ENCODE measurements around the gene NRG2. TPM values are rescaled to one million over a fixed set of nuclear protein-coding genes. Genes with fewer than 3 reads are reported as not detected.

NRG2 gene
- total RNA-seq, 6 experiments from 2014 or later = 0.07 to 0.77 (median 0.14) TPM; not detected in 1

DNA sequence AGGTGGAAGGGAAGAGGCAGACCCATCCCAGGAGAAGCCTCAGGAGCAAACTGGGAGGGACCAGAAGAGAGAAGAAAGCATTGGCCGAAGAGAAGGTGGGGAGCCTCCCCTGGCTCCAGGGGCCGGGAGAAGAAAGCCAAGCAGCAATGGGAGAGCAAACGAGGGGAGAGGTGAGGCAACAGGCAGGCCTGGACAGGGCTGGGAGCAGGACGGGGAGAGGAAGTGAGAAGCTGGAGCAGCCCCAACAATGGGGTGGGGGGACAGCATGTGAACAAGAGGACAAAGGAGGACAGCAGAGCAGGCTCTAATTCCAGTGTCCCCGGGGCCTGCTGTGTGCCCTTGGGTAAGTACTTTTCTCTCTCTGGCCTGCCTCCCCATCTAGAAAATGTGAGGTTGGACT lies 132.2 kb downstream of the NRG2 start:
- no peak for TF ChIP-seq POLR2A (IDR thresholded peaks at IDR 0.05)
- TF ChIP-seq, protein P1, sequence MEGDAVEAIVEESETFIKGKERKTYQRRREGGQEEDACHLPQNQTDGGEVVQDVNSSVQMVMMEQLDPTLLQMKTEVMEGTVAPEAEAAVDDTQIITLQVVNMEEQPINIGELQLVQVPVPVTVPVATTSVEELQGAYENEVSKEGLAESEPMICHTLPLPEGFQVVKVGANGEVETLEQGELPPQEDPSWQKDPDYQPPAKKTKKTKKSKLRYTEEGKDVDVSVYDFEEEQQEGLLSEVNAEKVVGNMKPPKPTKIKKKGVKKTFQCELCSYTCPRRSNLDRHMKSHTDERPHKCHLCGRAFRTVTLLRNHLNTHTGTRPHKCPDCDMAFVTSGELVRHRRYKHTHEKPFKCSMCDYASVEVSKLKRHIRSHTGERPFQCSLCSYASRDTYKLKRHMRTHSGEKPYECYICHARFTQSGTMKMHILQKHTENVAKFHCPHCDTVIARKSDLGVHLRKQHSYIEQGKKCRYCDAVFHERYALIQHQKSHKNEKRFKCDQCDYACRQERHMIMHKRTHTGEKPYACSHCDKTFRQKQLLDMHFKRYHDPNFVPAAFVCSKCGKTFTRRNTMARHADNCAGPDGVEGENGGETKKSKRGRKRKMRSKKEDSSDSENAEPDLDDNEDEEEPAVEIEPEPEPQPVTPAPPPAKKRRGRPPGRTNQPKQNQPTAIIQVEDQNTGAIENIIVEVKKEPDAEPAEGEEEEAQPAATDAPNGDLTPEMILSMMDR (IDR thresholded peaks at IDR 0.05) = no peak
- Histone ChIP-seq H3K27ac (no peak overlapping the region), H3K4me1 (no peaks in the 10 kb centered on the region), H3K36me3 (no peaks in the 10 kb centered on the region), H3K9me3 (no peaks in the 10 kb centered on the region), H3K4me3 (no peak overlapping the region), H3K27me3 (no peaks in the 10 kb centered on the region)
- ATAC-seq (no peak), DNase-seq (no peak)
- intact Hi-C loops (cut with DNase I) = no loop called here
- WGBS (ENCODE audit: insufficient coverage, low coverage, low lambda C conversion rate, missing lambda C conversion rate) = 56% methylated on average over 2 of the region's 5 CpGs

DNA sequence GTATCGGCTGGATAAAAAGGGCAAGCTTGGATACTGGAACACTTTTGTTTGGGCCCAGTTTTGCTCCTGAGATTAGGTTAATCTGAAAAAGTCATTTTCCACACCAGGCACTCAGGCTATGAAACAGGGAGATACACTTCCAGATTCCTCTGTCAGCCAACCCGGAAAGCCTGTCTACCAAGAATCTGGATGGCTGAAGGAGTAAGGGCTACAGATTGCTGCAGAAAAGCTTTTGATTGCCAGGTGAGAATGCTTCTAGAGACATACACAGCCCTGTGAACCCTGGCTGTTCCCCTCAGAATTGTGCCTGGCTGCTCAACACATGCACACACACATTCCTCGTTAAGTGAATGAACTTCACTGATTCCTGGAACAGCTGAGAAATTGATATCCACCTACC lies 133.1 kb downstream of the NRG2 start:
- TF ChIP-seq POLR2A (IDR thresholded peaks at IDR 0.05) = no peak
- TF ChIP-seq, protein P1 (IDR thresholded peaks at IDR 0.05) = no peak
- H3K9me3 ChIP-seq = no peaks in the 10 kb centered on the region
- no peaks in the 10 kb centered on the region for H3K27me3 ChIP-seq
- no peak for ATAC-seq
- H3K36me3 ChIP-seq = no peaks in the 10 kb centered on the region
- H3K4me1 ChIP-seq = no peaks in the 10 kb centered on the region
- WGBS (ENCODE audit: insufficient coverage, low coverage, low lambda C conversion rate, missing lambda C conversion rate) = 74% methylated on average over 3 of the region's 3 CpGs
- intact Hi-C loops (cut with DNase I) = no loop called here
- DNase-seq = no peak
- H3K27ac ChIP-seq = no peak overlapping the region
- no peak overlapping the region for H3K4me3 ChIP-seq

DNA sequence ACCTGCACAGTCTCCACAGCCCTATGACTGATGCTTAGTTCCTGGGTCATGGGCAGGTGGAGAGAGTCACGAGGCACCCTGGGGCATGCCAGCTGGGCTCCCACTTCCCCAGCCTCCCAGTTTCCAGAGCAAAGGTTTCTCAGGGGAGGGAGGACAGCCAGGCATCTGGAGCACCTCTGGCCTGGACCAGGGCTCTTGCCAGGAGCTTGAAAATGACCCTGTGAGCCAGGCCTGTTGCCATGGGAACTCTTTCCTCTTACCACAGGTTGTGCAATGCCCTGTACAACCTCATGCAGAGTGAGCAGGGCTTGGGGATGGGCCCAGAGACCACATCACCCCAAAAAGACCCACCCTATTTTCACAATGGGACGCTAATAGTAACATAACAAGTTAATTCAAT lies 134.3 kb downstream of the NRG2 start:
- Histone ChIP-seq H3K36me3 (no peaks in the 10 kb centered on the region), H3K27ac (no peak overlapping the region), H3K27me3 (peaks cover 0 to 11% of the 10 kb centered on the region in 2 donors), H3K4me1 (peaks cover 0 to 10% (median 5%) of the 10 kb centered on the region in 4 donors), H3K9me3 (no peaks in the 10 kb centered on the region), H3K4me3 (no peak overlapping the region)
- intact Hi-C loops (cut with DNase I) = no loop called here
- TF ChIP-seq, protein P1 (IDR thresholded peaks at IDR 0.05) = no peak
- no peak for TF ChIP-seq POLR2A (IDR thresholded peaks at IDR 0.05)
- ATAC-seq = peak in 3 of 4 donors; percentile 42 to 89 (median 68)
- peak in 2 of 3 donors; percentile 70 to 77 for DNase-seq
- 61% methylated on average over 1 of the region's 2 CpGs for WGBS (ENCODE audit: insufficient coverage, low coverage, low lambda C conversion rate, missing lambda C conversion rate)

DNA sequence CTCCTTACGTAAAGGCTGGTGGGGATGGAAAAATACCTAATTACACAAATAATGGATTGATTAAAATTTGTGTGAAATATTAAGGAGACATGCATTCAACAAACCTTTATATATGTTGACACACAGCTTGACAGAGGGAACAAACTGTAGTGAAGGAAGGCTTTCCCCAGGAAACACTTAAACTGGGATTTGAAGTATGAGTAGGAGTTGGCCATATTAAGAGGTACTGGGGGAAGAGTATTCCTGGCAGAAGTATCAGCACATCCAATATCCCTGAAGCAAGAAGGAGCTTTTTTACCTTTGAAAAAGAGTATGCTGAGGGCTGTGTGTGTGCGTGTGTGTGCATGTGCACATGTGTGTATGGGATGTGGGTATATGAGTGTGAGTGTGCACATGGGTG lies 136.4 kb downstream of the NRG2 start:
- DNase-seq = no peak
- intact Hi-C loops (cut with DNase I) = no loop called here
- peaks cover 0 to 14% (median 6%) of the 10 kb centered on the region in 4 donors for H3K4me1 ChIP-seq
- no peak for ATAC-seq
- 67% methylated on average over 2 of the region's 2 CpGs for WGBS (ENCODE audit: insufficient coverage, low coverage, low lambda C conversion rate, missing lambda C conversion rate)
- no peaks in the 10 kb centered on the region for H3K9me3 ChIP-seq
- H3K4me3 ChIP-seq = no peak overlapping the region
- H3K27me3 ChIP-seq = peaks cover 0 to 11% of the 10 kb centered on the region in 2 donors
- TF ChIP-seq, protein P1 (IDR thresholded peaks at IDR 0.05) = no peak
- no peak for TF ChIP-seq POLR2A (IDR thresholded peaks at IDR 0.05)
- no peak overlapping the region for H3K27ac ChIP-seq
- no peaks in the 10 kb centered on the region for H3K36me3 ChIP-seq
